ENCODE data around the gene APBA2.

Gene APBA2

GRCh38 chr15:28936481-28936881, 50.7 kb downstream of the APBA2 start:
- Histone ChIP-seq H2AFZ (ENCODE audit: low read length) (no peak overlapping the region), H3K4me1 (ENCODE audit: low read length) (0 out of 2 replicates have a peak, but pooled peaks cover 3% of the 10 kb centered on the region), H3K4me3 (ENCODE audit: low read length) (no peak overlapping the region), H3K27ac (ENCODE audit: low read length) (no peak overlapping the region), H3K4me2 (ENCODE audit: low read depth, low read length) (no peak overlapping the region), H3K9me2 (replicated peaks; ENCODE audit: insufficient read depth, low read length) (no peaks in the 10 kb centered on the region), H3F3A (ENCODE audit: insufficient read depth, low read length) (no peaks in the 10 kb centered on the region), H3K36me3 (replicated peaks; ENCODE audit: insufficient read depth, low read length) (no peaks in the 10 kb centered on the region), H3K9ac (ENCODE audit: low read length) (no peak overlapping the region), H3K79me2 (ENCODE audit: low read length) (no peaks in the 10 kb centered on the region), H4K20me1 (ENCODE audit: insufficient read depth, low read length) (no peaks in the 10 kb centered on the region), H3K9me3 (replicated peaks; ENCODE audit: insufficient read depth, low read length) (no peaks in the 10 kb centered on the region), H3K27me3 (replicated peaks; ENCODE audit: insufficient read depth, low read length) (no peaks in the 10 kb centered on the region)
- no peak for DNase-seq
- no peak for TF ChIP-seq EZH2phosphoT487 (IDR thresholded peaks at IDR 0.05; ENCODE audit: low read length)
- no peak for TF ChIP-seq CTCF (IDR thresholded peaks at IDR 0.05; ENCODE audit: low read length)

DNA sequence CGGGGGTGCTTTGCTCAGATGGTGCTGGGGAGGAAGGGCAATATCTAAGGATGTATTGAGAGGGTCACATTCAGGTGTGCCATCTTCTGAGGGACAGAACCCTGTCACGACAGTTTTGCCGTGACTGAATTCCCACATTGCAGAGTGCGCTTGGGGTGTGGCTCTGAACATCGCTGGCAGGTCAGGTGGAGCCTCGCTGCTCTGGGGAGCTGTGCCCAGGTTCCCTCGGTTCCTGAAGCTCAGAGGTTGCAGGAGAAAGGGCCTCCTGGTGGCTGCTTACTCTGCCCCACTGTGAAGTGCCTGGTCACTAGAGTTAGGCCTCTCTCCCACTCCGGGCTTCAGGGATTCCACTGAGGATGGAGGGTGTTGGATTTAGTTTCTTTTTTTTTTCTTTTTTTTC, 51.5 kb downstream of the APBA2 start:
- H4K20me1 ChIP-seq (ENCODE audit: insufficient read depth, low read length), result no peaks in the 10 kb centered on the region

DNA sequence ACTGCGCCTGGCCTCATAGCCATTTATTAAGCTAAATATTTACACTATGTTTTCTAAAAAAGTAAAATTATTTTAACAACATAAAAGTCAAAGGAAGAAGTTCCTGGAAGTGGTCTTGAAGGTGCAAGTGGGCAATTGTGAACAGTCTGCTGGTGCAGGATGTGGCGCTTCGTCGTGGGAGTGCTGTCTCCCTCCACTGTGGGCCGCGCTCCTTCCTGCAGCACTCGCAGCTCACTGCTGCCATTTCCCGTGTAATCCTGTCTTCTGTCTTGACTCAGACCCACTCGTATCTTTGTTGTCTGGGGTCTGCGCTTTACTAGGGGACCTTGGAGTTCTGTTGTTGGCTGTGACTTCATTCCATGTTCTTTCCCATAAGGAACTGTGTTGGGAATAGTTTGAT, 56.3 kb downstream of the APBA2 start:
- Histone ChIP-seq H3K4me3 (ENCODE audit: low read length) (no peak overlapping the region), H3K36me3 (replicated peaks; ENCODE audit: insufficient read depth, low read length) (no peaks in the 10 kb centered on the region), H3K27me3 (replicated peaks; ENCODE audit: insufficient read depth, low read length) (no peaks in the 10 kb centered on the region), H3K4me2 (ENCODE audit: low read depth, low read length) (no peak overlapping the region), H3K9ac (ENCODE audit: low read length) (no peak overlapping the region), H4K20me1 (ENCODE audit: insufficient read depth, low read length) (no peaks in the 10 kb centered on the region), H3K9me2 (replicated peaks; ENCODE audit: insufficient read depth, low read length) (no peaks in the 10 kb centered on the region), H3K27ac (ENCODE audit: low read length) (no peak overlapping the region), H2AFZ (ENCODE audit: low read length) (no peak overlapping the region), H3K4me1 (ENCODE audit: low read length) (0 out of 2 replicates have a peak, but pooled peaks cover 3% of the 10 kb centered on the region), H3K9me3 (replicated peaks; ENCODE audit: insufficient read depth, low read length) (no peaks in the 10 kb centered on the region), H3K79me2 (ENCODE audit: low read length) (no peaks in the 10 kb centered on the region), H3F3A (ENCODE audit: insufficient read depth, low read length) (no peaks in the 10 kb centered on the region)
- TF ChIP-seq EZH2phosphoT487 (IDR thresholded peaks at IDR 0.05; ENCODE audit: low read length), result no peak
- no peak for TF ChIP-seq CTCF (IDR thresholded peaks at IDR 0.05; ENCODE audit: low read length)
- no peak for TF ChIP-seq EZH2 (optimal IDR thresholded peaks at IDR 0.05; ENCODE audit: low read depth, low read length)
- DNase-seq, result no peak

More for the DNA sequence above, 51.5 kb downstream of the APBA2 start:
- Histone ChIP-seq H3K27me3 (replicated peaks; ENCODE audit: insufficient read depth, low read length) (no peaks in the 10 kb centered on the region), H3K4me2 (ENCODE audit: low read depth, low read length) (no peak overlapping the region), H3K9me2 (replicated peaks; ENCODE audit: insufficient read depth, low read length) (no peaks in the 10 kb centered on the region), H3K4me3 (ENCODE audit: low read length) (no peak overlapping the region), H2AFZ (ENCODE audit: low read length) (no peak overlapping the region), H3K9me3 (replicated peaks; ENCODE audit: insufficient read depth, low read length) (no peaks in the 10 kb centered on the region), H3K27ac (ENCODE audit: low read length) (no peak overlapping the region), H3K9ac (ENCODE audit: low read length) (no peak overlapping the region), H3K4me1 (ENCODE audit: low read length) (0 out of 2 replicates have a peak, but pooled peaks cover 3% of the 10 kb centered on the region), H3F3A (ENCODE audit: insufficient read depth, low read length) (no peaks in the 10 kb centered on the region), H3K79me2 (ENCODE audit: low read length) (no peaks in the 10 kb centered on the region), H3K36me3 (replicated peaks; ENCODE audit: insufficient read depth, low read length) (no peaks in the 10 kb centered on the region)
- no peak for TF ChIP-seq EZH2phosphoT487 (IDR thresholded peaks at IDR 0.05; ENCODE audit: low read length)
- DNase-seq, result no peak

DNA sequence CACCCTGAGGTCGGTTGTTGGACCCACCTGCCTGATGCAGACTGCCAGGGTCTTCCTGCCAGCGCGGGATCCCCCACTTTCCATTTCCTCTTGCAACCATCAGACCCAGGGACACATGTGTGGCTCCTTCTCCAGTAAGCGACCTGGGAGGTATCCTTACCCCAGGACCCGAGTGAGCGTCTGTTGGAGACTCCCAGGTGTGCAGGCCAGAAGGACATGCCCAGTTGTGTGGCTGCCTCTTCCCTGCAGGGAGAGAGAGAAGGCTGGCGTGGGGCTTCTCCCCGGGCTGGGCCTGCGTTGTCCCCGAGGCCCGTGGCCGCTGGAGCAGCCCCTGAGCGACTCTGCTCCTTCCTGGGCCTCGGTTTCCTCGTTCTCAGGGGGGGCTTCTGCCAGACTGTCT, 56.8 kb downstream of the APBA2 start:
- no peaks in the 10 kb centered on the region for H4K20me1 ChIP-seq (ENCODE audit: insufficient read depth, low read length)
- 0 out of 2 replicates have a peak, but pooled peaks cover 3% of the 10 kb centered on the region for H3K4me1 ChIP-seq (ENCODE audit: low read length)
- H3K9me3 ChIP-seq (replicated peaks; ENCODE audit: insufficient read depth, low read length), result no peaks in the 10 kb centered on the region
- no peak overlapping the region for H3K4me3 ChIP-seq (ENCODE audit: low read length)
- H3K9ac ChIP-seq (ENCODE audit: low read length), result no peak overlapping the region
- H3K4me2 ChIP-seq (ENCODE audit: low read depth, low read length), result no peak overlapping the region
- H3F3A ChIP-seq (ENCODE audit: insufficient read depth, low read length), result no peaks in the 10 kb centered on the region
- H3K36me3 ChIP-seq (replicated peaks; ENCODE audit: insufficient read depth, low read length), result no peaks in the 10 kb centered on the region
- no peak overlapping the region for H2AFZ ChIP-seq (ENCODE audit: low read length)
- no peaks in the 10 kb centered on the region for H3K9me2 ChIP-seq (replicated peaks; ENCODE audit: insufficient read depth, low read length)
- no peak for TF ChIP-seq EZH2phosphoT487 (IDR thresholded peaks at IDR 0.05; ENCODE audit: low read length)
- no peak for TF ChIP-seq CTCF (IDR thresholded peaks at IDR 0.05; ENCODE audit: low read length)
- TF ChIP-seq EZH2 (optimal IDR thresholded peaks at IDR 0.05; ENCODE audit: low read depth, low read length), result no peak
- H3K27me3 ChIP-seq (replicated peaks; ENCODE audit: insufficient read depth, low read length), result no peaks in the 10 kb centered on the region
- H3K79me2 ChIP-seq (ENCODE audit: low read length), result no peaks in the 10 kb centered on the region
- no peak for DNase-seq
- H3K27ac ChIP-seq (ENCODE audit: low read length), result no peak overlapping the region

Data from MM.1S (cell line).